ENCODE measurements around the gene ARL5A. TPM values are rescaled to one million over a fixed set of nuclear protein-coding genes. Genes with fewer than 3 reads are reported as not detected.

Gene ARL5A
- total RNA-seq, 4 donors from 2014 or later, result 58.8 to 104 (median 85.6) TPM

GRCh38 chr2:151828890-151829324 is 686 bp upstream of the ARL5A start:
- 79 to 100% methylated on average over 2 to 5 of the region's 5 CpGs for WGBS, 2 donors (ENCODE audit: low coverage in 1 of 2)
- Histone ChIP-seq H3K36me3 (no peaks in the 10 kb centered on the region), H3K4me3 (peak overlapping the region; percentile 72 to 88), H3K27ac (peak overlapping the region; percentile 57 to 93 (median 91)), H3K9me3 (no peaks in the 10 kb centered on the region), H3K4me1 (peaks cover 3 to 41% (median 8%) of the 10 kb centered on the region in 3 donors), H3K27me3 (no peaks in the 10 kb centered on the region)
- no peak for ATAC-seq
- no peak for TF ChIP-seq EP300 (IDR thresholded peaks at IDR 0.05)
- no peak for TF ChIP-seq CTCF (IDR thresholded peaks at IDR 0.05)
- TF ChIP-seq POLR2AphosphoS5 (IDR thresholded peaks at IDR 0.05), result no peak
- no peak for TF ChIP-seq POLR2A (IDR thresholded peaks at IDR 0.05)

GRCh38 chr2:151827564-151828142 is 568 bp downstream of the ARL5A start:
- no peaks in the 10 kb centered on the region for H3K36me3 ChIP-seq
- 0% methylated on average over 5 to 8 of the region's 38 CpGs for WGBS, 2 donors (ENCODE audit: low coverage in 1 of 2)
- peak overlapping the region; percentile 57 to 93 (median 91) for H3K27ac ChIP-seq
- no peak for ATAC-seq
- TF ChIP-seq POLR2AphosphoS5 (IDR thresholded peaks at IDR 0.05) (no peak), EP300 (IDR thresholded peaks at IDR 0.05) (no peak), CTCF (IDR thresholded peaks at IDR 0.05) (no peak), POLR2A (IDR thresholded peaks at IDR 0.05) (no peak)
- H3K27me3 ChIP-seq, result no peaks in the 10 kb centered on the region
- H3K4me1 ChIP-seq, result peaks cover 3 to 50% (median 11%) of the 10 kb centered on the region in 3 donors
- no peaks in the 10 kb centered on the region for H3K9me3 ChIP-seq
- peak overlapping the region; percentile 72 to 88 for H3K4me3 ChIP-seq

GRCh38 chr2:151826737-151827157 is 1.5 kb downstream of the ARL5A start:
- H3K4me1 ChIP-seq, result peaks cover 3 to 57% (median 11%) of the 10 kb centered on the region in 3 donors
- peak overlapping the region; percentile 72 to 88 for H3K4me3 ChIP-seq
- H3K27me3 ChIP-seq, result no peaks in the 10 kb centered on the region
- no peaks in the 10 kb centered on the region for H3K9me3 ChIP-seq
- no peak for ATAC-seq
- TF ChIP-seq POLR2A (IDR thresholded peaks at IDR 0.05), result no peak
- TF ChIP-seq CTCF (IDR thresholded peaks at IDR 0.05), result no peak
- TF ChIP-seq POLR2AphosphoS5 (IDR thresholded peaks at IDR 0.05), result no peak
- TF ChIP-seq EP300 (IDR thresholded peaks at IDR 0.05), result no peak
- peak overlapping the region in 3 of 4 donors; percentile 22 to 91 (median 91) for H3K27ac ChIP-seq
- H3K36me3 ChIP-seq, result no peaks in the 10 kb centered on the region
- WGBS, 2 donors (ENCODE audit: low coverage in 1 of 2), result 40 to 47% methylated on average over 6 of the region's 6 CpGs

- ATAC-seq, result no peak
- Histone ChIP-seq H3K9me3 (no peaks in the 10 kb centered on the region), H3K27me3 (no peaks in the 10 kb centered on the region), H3K27ac (peak overlapping the region in 1 of 4 donors; percentile 4), H3K4me3 (no peak overlapping the region), H3K4me1 (peaks cover 3 to 57% (median 11%) of the 10 kb centered on the region in 3 donors), H3K36me3 (no peaks in the 10 kb centered on the region)
- WGBS, 2 donors (ENCODE audit: low coverage in 1 of 2), result 72 to 75% methylated on average over 2 of the region's 2 CpGs
- TF ChIP-seq EP300 (IDR thresholded peaks at IDR 0.05) (no peak), POLR2AphosphoS5 (IDR thresholded peaks at IDR 0.05) (no peak), POLR2A (IDR thresholded peaks at IDR 0.05) (no peak), CTCF (IDR thresholded peaks at IDR 0.05) (no peak)
Measured at GRCh38 chr2:151824886-151825285, 3.3 kb downstream of the ARL5A start.

- peaks cover 3 to 53% (median 11%) of the 10 kb centered on the region in 3 donors for H3K4me1 ChIP-seq
- H3K36me3 ChIP-seq, result no peaks in the 10 kb centered on the region
- H3K4me3 ChIP-seq, result no peak overlapping the region
- H3K27me3 ChIP-seq, result no peaks in the 10 kb centered on the region
- peak overlapping the region in 3 of 4 donors; percentile 17 to 29 (median 24) for H3K27ac ChIP-seq
- ATAC-seq, result no peak
- WGBS, 2 donors (ENCODE audit: low coverage in 1 of 2), result 28 to 42% methylated on average over 6 of the region's 6 CpGs
- no peaks in the 10 kb centered on the region for H3K9me3 ChIP-seq
- TF ChIP-seq POLR2A (IDR thresholded peaks at IDR 0.05) (no peak), POLR2AphosphoS5 (IDR thresholded peaks at IDR 0.05) (no peak), EP300 (IDR thresholded peaks at IDR 0.05) (no peak), CTCF (IDR thresholded peaks at IDR 0.05) (no peak)
Measured at GRCh38 chr2:151823651-151824050, 4.6 kb downstream of the ARL5A start.
